HEK293 (cell line): ENCODE measurements around the gene TREM1.

Experiments used
- IKZF3 ChIP-seq: fragments of 450-650 bp; IDR thresholded peaks from 2 replicates; pipeline ENCODE4 v1.5.0; 2018; ENCODE audit warnings: missing biosample characterization, mild to moderate bottlenecking, missing genetic modification characterization, moderate library complexity
- MYNN ChIP-seq: fragments of 450-650 bp; formaldehyde crosslinking; IDR thresholded peaks from 2 replicates; pipeline ENCODE4 v1.5.1; 2016; ENCODE audit warnings: missing biosample characterization, missing genetic modification characterization, borderline replicate concordance
- SALL2 ChIP-seq: fragments of 450-650 bp; formaldehyde crosslinking; IDR thresholded peaks from 2 replicates; pipeline ENCODE4 v1.5.0; 2017; ENCODE audit warnings: missing biosample characterization, mild to moderate bottlenecking, missing genetic modification characterization, borderline replicate concordance
- ZNF112 ChIP-seq: fragments of 450-650 bp; formaldehyde crosslinking; IDR thresholded peaks from 2 replicates; pipeline ENCODE4 v1.5.0; 2017; ENCODE audit warnings: missing biosample characterization, missing genetic modification characterization
- ZNF138 ChIP-seq: fragments of 450-650 bp; formaldehyde crosslinking; IDR thresholded peaks from 2 replicates; pipeline ENCODE4 v1.5.1; 2016; ENCODE audit warnings: missing biosample characterization, missing genetic modification characterization, borderline replicate concordance
- ZNF155 ChIP-seq: fragments of 450-650 bp; formaldehyde crosslinking; IDR thresholded peaks from 2 replicates; pipeline ENCODE4 v1.5.1; 2016; ENCODE audit warnings: missing biosample characterization, missing genetic modification characterization
- ZNF184 ChIP-seq: fragments of 450-650 bp; IDR thresholded peaks from 2 replicates; pipeline ENCODE4 v1.5.1; 2018; ENCODE audit warnings: missing biosample characterization, mild to moderate bottlenecking, missing genetic modification characterization
- ZNF341 ChIP-seq: fragments of 450-650 bp; formaldehyde crosslinking; IDR thresholded peaks from 2 replicates; pipeline ENCODE4; 2016; ENCODE audit warnings: low read depth, missing biosample characterization, missing genetic modification characterization
- ZNF768 ChIP-seq: fragments of 450-650 bp; formaldehyde crosslinking; IDR thresholded peaks from 2 replicates; pipeline ENCODE4 v1.5.1; 2018; ENCODE audit warnings: missing biosample characterization, mild to moderate bottlenecking, missing genetic modification characterization
- ZNF785 ChIP-seq: fragments of 450-650 bp; formaldehyde crosslinking; IDR thresholded peaks from 2 replicates; pipeline ENCODE4 v1.5.1; 2016; ENCODE audit warnings: missing biosample characterization, missing genetic modification characterization
- TF ChIP-seq, protein P1 (sequence below): IDR thresholded peaks from 2 replicates; pipeline ENCODE4 v1.6.1; 2011; ENCODE audit warnings: mild to moderate bottlenecking, low read depth, low read length, borderline replicate concordance
- TF ChIP-seq, protein P2 (sequence below): fragments of 450-650 bp; formaldehyde crosslinking; IDR thresholded peaks from 2 replicates; pipeline ENCODE4 v1.5.1; 2016; ENCODE audit warnings: missing biosample characterization, missing genetic modification characterization
- TF ChIP-seq, protein P3 (sequence below): fragments of 450-650 bp; formaldehyde crosslinking; IDR thresholded peaks from 2 replicates; pipeline ENCODE4 v1.5.1; 2016; ENCODE audit warnings: missing biosample characterization, missing genetic modification characterization
- TF ChIP-seq, protein P4 (sequence below): fragments of 450-650 bp; formaldehyde crosslinking; IDR thresholded peaks from 2 replicates; pipeline ENCODE4 v1.5.1; 2016; ENCODE audit warnings: missing biosample characterization, missing genetic modification characterization

DNA sequence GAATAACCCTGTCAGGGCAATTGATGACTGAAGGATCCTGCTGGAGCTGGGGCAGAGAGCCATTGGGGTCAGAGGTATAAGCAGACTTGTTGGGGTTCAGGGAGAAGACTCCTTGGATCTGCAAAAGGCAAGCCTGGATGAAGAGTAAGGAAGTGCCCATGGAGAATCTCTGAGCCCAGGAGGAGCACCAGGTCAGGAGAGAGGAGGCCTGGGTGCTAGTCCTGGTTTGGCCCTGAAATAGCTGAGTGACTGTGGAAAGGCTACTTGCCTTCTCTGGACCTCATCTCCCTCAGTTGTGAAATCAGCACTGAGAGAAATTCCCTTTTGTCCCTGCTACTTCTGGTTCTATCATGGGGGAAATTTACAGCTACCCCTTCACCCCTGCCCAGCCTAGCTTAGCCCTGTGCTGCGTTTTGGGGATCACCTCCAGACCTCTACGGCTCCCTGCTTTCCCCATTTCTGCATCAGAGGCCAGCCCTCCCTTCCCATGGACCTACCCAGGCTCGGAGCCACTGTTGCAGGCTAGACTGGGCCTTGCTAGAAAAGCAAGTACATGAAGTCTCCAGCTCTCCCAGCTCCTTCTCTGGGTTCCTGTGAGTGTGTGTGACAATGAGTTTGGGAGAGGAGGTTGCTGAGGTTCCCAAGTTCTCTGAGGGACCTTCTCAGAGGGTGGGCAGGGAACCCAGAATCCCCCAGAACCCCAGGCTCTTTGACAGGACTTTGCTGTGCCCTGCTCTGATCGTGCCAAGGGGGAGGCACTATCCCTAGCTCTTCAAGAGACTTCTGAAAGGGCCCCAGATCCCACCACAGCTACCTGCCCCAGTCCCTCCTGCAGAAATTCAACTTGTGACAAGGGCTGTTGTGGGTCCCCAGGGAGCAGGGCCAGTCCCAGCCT, 46.6 kb upstream of the TREM1 start:
- TF ChIP-seq ZNF184, result no peak
- no peak for TF ChIP-seq MYNN (tag by site-specific recombination)
- TF ChIP-seq, protein P1, sequence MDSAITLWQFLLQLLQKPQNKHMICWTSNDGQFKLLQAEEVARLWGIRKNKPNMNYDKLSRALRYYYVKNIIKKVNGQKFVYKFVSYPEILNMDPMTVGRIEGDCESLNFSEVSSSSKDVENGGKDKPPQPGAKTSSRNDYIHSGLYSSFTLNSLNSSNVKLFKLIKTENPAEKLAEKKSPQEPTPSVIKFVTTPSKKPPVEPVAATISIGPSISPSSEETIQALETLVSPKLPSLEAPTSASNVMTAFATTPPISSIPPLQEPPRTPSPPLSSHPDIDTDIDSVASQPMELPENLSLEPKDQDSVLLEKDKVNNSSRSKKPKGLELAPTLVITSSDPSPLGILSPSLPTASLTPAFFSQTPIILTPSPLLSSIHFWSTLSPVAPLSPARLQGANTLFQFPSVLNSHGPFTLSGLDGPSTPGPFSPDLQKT, result no peak
- TF ChIP-seq, protein P2, sequence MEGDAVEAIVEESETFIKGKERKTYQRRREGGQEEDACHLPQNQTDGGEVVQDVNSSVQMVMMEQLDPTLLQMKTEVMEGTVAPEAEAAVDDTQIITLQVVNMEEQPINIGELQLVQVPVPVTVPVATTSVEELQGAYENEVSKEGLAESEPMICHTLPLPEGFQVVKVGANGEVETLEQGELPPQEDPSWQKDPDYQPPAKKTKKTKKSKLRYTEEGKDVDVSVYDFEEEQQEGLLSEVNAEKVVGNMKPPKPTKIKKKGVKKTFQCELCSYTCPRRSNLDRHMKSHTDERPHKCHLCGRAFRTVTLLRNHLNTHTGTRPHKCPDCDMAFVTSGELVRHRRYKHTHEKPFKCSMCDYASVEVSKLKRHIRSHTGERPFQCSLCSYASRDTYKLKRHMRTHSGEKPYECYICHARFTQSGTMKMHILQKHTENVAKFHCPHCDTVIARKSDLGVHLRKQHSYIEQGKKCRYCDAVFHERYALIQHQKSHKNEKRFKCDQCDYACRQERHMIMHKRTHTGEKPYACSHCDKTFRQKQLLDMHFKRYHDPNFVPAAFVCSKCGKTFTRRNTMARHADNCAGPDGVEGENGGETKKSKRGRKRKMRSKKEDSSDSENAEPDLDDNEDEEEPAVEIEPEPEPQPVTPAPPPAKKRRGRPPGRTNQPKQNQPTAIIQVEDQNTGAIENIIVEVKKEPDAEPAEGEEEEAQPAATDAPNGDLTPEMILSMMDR (tag by site-specific recombination), result no peak
- TF ChIP-seq, protein P3, sequence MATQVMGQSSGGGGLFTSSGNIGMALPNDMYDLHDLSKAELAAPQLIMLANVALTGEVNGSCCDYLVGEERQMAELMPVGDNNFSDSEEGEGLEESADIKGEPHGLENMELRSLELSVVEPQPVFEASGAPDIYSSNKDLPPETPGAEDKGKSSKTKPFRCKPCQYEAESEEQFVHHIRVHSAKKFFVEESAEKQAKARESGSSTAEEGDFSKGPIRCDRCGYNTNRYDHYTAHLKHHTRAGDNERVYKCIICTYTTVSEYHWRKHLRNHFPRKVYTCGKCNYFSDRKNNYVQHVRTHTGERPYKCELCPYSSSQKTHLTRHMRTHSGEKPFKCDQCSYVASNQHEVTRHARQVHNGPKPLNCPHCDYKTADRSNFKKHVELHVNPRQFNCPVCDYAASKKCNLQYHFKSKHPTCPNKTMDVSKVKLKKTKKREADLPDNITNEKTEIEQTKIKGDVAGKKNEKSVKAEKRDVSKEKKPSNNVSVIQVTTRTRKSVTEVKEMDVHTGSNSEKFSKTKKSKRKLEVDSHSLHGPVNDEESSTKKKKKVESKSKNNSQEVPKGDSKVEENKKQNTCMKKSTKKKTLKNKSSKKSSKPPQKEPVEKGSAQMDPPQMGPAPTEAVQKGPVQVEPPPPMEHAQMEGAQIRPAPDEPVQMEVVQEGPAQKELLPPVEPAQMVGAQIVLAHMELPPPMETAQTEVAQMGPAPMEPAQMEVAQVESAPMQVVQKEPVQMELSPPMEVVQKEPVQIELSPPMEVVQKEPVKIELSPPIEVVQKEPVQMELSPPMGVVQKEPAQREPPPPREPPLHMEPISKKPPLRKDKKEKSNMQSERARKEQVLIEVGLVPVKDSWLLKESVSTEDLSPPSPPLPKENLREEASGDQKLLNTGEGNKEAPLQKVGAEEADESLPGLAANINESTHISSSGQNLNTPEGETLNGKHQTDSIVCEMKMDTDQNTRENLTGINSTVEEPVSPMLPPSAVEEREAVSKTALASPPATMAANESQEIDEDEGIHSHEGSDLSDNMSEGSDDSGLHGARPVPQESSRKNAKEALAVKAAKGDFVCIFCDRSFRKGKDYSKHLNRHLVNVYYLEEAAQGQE (tag by site-specific recombination), result no peak
- TF ChIP-seq ZNF785 (tag by site-specific recombination), result no peak
- no peak for TF ChIP-seq ZNF768 (tag by site-specific recombination)
- TF ChIP-seq ZNF341 (tag by site-specific recombination), result no peak
- TF ChIP-seq ZNF138 (tag by site-specific recombination), result no peak
- TF ChIP-seq ZNF112 (tag by site-specific recombination), result no peak
- TF ChIP-seq, protein P4, sequence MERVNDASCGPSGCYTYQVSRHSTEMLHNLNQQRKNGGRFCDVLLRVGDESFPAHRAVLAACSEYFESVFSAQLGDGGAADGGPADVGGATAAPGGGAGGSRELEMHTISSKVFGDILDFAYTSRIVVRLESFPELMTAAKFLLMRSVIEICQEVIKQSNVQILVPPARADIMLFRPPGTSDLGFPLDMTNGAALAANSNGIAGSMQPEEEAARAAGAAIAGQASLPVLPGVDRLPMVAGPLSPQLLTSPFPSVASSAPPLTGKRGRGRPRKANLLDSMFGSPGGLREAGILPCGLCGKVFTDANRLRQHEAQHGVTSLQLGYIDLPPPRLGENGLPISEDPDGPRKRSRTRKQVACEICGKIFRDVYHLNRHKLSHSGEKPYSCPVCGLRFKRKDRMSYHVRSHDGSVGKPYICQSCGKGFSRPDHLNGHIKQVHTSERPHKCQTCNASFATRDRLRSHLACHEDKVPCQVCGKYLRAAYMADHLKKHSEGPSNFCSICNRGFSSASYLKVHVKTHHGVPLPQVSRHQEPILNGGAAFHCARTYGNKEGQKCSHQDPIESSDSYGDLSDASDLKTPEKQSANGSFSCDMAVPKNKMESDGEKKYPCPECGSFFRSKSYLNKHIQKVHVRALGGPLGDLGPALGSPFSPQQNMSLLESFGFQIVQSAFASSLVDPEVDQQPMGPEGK, result no peak
- TF ChIP-seq SALL2 (tag by site-specific recombination), result no peak
- no peak for TF ChIP-seq ZNF155 (tag by site-specific recombination)
- no peak for TF ChIP-seq IKZF3 (tag by site-specific recombination)
